ENCODE results near the gene TIGD4. TPM values are rescaled to one million over a fixed set of nuclear protein-coding genes. Genes with fewer than 3 reads are reported as not detected.

The TIGD4 gene
- total RNA-seq, 2 donors from 2014 or later, result 2.1 to 2.9 TPM

DNA sequence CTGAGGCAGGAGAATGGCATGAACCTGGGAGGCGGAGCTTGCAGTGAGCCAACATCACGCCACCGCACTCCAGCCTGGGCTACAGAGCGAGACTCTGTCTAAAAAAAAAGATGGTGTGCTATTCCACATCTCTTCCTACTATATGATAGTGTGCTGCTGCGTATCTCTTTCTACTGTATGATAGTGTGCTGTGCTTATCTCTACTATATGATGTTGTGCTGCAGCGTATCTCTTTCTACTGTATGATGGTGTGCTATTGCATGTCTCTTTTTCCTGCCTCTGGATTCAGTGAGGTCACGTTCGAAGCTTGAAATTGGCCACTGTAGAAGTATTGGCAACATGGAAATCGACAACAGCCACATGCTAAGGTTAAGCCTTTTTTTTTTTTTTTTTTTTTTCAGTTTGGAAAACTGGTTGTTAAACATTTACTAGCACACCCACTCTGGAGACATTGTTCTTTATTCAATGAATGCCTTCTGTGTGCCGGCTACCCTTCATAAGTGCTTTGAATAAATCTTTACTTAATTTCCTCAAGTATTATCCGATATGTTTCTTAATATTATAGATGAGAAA is 31.3 kb upstream of the TIGD4 start:
- H3K27me3 Mint-ChIP-seq (ENCODE audit: insufficient read depth), result no peaks in the 10 kb centered on the region
- Histone ChIP-seq H3K4me3 (ENCODE audit: low read length) (no peak overlapping the region), H3K27ac (ENCODE audit: low read depth, low read length) (no peak overlapping the region), H3K27me3 (ENCODE audit: control insufficient read depth, insufficient read depth, low read length, poor library complexity, severe bottlenecking) (no peaks in the 10 kb centered on the region), H3K4me1 (ENCODE audit: control insufficient read depth, insufficient read depth, low read length) (no peaks in the 10 kb centered on the region), H3K9me3 (ENCODE audit: control insufficient read depth, low read length) (peaks cover 27% of the 10 kb centered on the region), H3K9ac (ENCODE audit: extremely low read depth, low read length, poor library complexity, severe bottlenecking) (no peak overlapping the region), H3K36me3 (ENCODE audit: control insufficient read depth, insufficient read depth, low read length) (peaks cover 8% of the 10 kb centered on the region)
- no peak for DNase-seq
- peaks cover 51% of the 10 kb centered on the region for H3K36me3 Mint-ChIP-seq (ENCODE audit: low read depth)
- H3K4me1 Mint-ChIP-seq, result no peaks in the 10 kb centered on the region
- H3K9me3 Mint-ChIP-seq, result peaks cover 26% of the 10 kb centered on the region
- no peak overlapping the region for H3K27ac Mint-ChIP-seq
- TF ChIP-seq, protein P1, sequence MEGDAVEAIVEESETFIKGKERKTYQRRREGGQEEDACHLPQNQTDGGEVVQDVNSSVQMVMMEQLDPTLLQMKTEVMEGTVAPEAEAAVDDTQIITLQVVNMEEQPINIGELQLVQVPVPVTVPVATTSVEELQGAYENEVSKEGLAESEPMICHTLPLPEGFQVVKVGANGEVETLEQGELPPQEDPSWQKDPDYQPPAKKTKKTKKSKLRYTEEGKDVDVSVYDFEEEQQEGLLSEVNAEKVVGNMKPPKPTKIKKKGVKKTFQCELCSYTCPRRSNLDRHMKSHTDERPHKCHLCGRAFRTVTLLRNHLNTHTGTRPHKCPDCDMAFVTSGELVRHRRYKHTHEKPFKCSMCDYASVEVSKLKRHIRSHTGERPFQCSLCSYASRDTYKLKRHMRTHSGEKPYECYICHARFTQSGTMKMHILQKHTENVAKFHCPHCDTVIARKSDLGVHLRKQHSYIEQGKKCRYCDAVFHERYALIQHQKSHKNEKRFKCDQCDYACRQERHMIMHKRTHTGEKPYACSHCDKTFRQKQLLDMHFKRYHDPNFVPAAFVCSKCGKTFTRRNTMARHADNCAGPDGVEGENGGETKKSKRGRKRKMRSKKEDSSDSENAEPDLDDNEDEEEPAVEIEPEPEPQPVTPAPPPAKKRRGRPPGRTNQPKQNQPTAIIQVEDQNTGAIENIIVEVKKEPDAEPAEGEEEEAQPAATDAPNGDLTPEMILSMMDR (conservative IDR thresholded peaks at IDR 0.05), result no peak
- WGBS, 2 experiments (ENCODE audit: insufficient coverage in 1 of 2, insufficient read length in 1 of 2), result 86 to 95% methylated on average over 6 to 11 of the region's 11 CpGs
- no peak overlapping the region for H3K4me3 Mint-ChIP-seq

DNA sequence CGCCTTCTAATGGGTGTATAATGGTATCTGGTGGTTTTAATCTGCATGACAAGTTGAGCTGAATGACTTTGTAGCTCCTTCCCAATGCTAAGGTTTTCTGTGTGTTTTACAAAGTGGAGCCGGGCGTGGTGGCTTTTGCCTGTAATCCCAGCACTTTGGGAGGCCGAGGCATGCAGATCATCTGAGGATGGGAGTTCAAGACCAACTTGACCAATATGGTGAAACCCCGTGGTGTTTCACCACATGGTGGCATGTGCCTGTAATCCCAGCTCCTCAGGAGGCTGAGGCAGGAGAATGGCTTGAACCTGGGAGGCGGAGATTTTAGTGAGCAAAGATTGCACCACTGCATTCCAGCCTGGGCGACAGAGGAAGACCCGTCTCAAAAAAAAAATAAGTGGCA is 29.1 kb upstream of the TIGD4 start:
- no peak overlapping the region for H3K27ac ChIP-seq (ENCODE audit: low read depth, low read length)
- H3K27me3 Mint-ChIP-seq (ENCODE audit: insufficient read depth), result no peaks in the 10 kb centered on the region
- no peak for DNase-seq
- H3K4me3 Mint-ChIP-seq, result no peak overlapping the region
- H3K4me1 ChIP-seq (ENCODE audit: control insufficient read depth, insufficient read depth, low read length), result no peaks in the 10 kb centered on the region
- H3K9ac ChIP-seq (ENCODE audit: extremely low read depth, low read length, poor library complexity, severe bottlenecking), result no peak overlapping the region
- 73 to 85% methylated on average over 7 to 8 of the region's 8 CpGs for WGBS, 2 experiments (ENCODE audit: insufficient coverage in 1 of 2, insufficient read length in 1 of 2)
- peaks cover 15% of the 10 kb centered on the region for H3K9me3 Mint-ChIP-seq
- H3K27ac Mint-ChIP-seq, result no peak overlapping the region
- H3K36me3 Mint-ChIP-seq (ENCODE audit: low read depth), result peaks cover 35% of the 10 kb centered on the region
- no peaks in the 10 kb centered on the region for H3K27me3 ChIP-seq (ENCODE audit: control insufficient read depth, insufficient read depth, low read length, poor library complexity, severe bottlenecking)
- H3K9me3 ChIP-seq (ENCODE audit: control insufficient read depth, low read length), result peaks cover 16% of the 10 kb centered on the region
- no peaks in the 10 kb centered on the region for H3K36me3 ChIP-seq (ENCODE audit: control insufficient read depth, insufficient read depth, low read length)
- TF ChIP-seq, protein P1 (conservative IDR thresholded peaks at IDR 0.05), result no peak
- H3K4me1 Mint-ChIP-seq, result no peaks in the 10 kb centered on the region
- no peak overlapping the region for H3K4me3 ChIP-seq (ENCODE audit: low read length)

DNA sequence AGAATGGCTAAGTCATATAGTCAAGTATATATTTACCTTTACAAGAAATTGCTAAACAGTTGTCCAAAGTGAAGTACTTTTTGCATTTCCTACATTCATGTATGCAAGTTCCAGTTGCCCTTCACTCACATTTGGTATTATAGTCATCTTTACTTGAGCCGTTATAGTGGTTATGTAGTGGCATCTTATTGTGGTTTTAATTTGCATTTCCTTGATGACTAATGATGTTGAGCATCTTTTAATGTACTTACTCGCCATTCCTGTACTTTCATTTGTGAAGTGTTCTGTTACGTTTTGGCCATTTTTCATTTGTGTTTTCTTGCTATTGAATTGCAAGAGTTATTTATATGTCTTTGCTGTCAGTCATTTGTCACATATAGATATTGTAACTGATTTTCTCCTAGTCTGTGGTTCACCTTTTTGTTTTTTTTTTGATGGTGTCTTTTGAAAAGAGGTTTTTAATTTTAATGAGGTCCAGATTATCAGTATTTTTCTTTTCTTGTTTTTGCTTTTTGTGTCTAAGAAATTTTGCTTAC is 27.8 kb upstream of the TIGD4 start:
- H3K36me3 ChIP-seq (ENCODE audit: control insufficient read depth, insufficient read depth, low read length), result no peaks in the 10 kb centered on the region
- no peaks in the 10 kb centered on the region for H3K4me1 ChIP-seq (ENCODE audit: control insufficient read depth, insufficient read depth, low read length)
- no peak overlapping the region for H3K27ac ChIP-seq (ENCODE audit: low read depth, low read length)
- 90 to 97% methylated on average over 2 to 3 of the region's 3 CpGs for WGBS, 2 experiments (ENCODE audit: insufficient coverage in 1 of 2, insufficient read length in 1 of 2)
- no peak overlapping the region for H3K4me3 ChIP-seq (ENCODE audit: low read length)
- Mint-ChIP-seq H3K9me3 (peaks cover 15% of the 10 kb centered on the region), H3K4me3 (no peak overlapping the region), H3K27ac (no peak overlapping the region), H3K27me3 (ENCODE audit: insufficient read depth) (no peaks in the 10 kb centered on the region), H3K4me1 (no peaks in the 10 kb centered on the region), H3K36me3 (ENCODE audit: low read depth) (peaks cover 32% of the 10 kb centered on the region)
- no peaks in the 10 kb centered on the region for H3K27me3 ChIP-seq (ENCODE audit: control insufficient read depth, insufficient read depth, low read length, poor library complexity, severe bottlenecking)
- TF ChIP-seq, protein P1 (conservative IDR thresholded peaks at IDR 0.05), result no peak
- H3K9me3 ChIP-seq (ENCODE audit: control insufficient read depth, low read length), result peaks cover 13% of the 10 kb centered on the region
- no peak for DNase-seq
- H3K9ac ChIP-seq (ENCODE audit: extremely low read depth, low read length, poor library complexity, severe bottlenecking), result no peak overlapping the region

Data from endodermal cell (in vitro differentiated cells).